ENCODE measurements around the gene ERG. TPM values are rescaled to one million over a fixed set of nuclear protein-coding genes. Genes with fewer than 3 reads are reported as not detected.

Gene ERG
- total and polyA plus RNA-seq, 2 of the 8 experiments (the other 6 are each of a cell fraction or from before 2014, with no cell fraction given): 1.0 to 3.0 TPM

DNA sequence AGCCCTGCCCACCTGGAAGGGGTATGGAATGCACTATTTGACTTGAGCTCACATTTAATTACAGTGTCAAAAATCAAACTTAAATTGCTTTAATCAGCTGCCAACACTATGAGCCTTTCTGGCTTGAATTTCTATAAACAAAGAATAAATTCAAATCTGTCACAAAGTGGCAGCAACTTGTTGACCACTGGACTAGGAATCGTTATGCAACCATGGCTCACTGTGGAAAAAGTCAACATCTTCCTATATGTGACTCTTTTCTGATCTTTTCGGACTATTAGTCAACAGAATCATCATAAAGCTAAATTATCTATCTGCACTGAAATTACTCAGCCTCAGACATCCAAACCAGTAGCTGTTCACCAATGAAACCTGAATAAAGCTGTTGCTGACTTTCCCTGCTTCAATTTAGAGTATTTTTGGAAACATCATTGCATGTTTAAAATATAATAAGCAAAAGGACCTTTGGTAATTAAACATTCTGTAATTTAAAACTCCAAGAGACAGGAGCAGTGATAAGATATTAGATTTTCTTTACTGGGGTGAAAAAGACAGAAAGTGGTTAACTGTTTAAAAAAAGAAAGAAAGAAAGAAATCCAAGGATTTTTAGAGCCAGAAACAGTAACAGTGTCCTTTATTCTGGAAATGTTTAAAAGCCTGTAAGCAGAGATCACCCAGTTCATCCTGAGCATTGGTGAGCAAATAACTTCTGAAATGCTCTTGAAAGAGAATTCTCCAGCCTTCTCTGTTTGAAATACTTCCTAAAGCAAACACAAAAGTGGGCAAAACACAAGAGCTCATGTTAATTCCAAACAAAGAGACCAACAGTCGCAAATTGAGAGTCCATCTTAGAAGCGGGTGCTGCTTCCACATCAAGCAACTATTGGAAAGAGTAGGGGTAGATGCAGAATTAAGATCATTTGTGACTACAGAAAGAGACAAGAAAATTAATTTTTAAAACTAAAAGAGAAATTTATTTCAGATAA is 26.2 kb upstream of the ERG start:
- Histone ChIP-seq H4K20me1 (replicated peaks in 1 of 2; ENCODE audit: control insufficient read depth in 1 of 2, insufficient read depth in 2 of 2, low read length in 2 of 2) (no peaks in the 10 kb centered on the region), H4K91ac (replicated peaks; ENCODE audit: insufficient read length, low read length) (no peak overlapping the region), H2BK15ac (ENCODE audit: low read length) (no peak overlapping the region), H3K79me1 (ENCODE audit: low read depth, low read length) (no peaks in the 10 kb centered on the region), H4K5ac (ENCODE audit: insufficient read length, low read depth, low read length) (no peak overlapping the region), H2BK5ac (ENCODE audit: low read depth, low read length) (no peak overlapping the region), H4K8ac (ENCODE audit: extremely low read depth, insufficient read depth, low read length) (no peak overlapping the region), H3K23ac (ENCODE audit: insufficient read length) (no peak overlapping the region), H2BK120ac (replicated peaks; ENCODE audit: low read depth, low read length) (no peak overlapping the region), H3K23me2 (ENCODE audit: low read depth, low read length) (no peaks in the 10 kb centered on the region), H3K18ac (ENCODE audit: extremely low read depth, low read length) (no peak overlapping the region), H2BK20ac (ENCODE audit: low read length) (no peak overlapping the region), H3K4me3 (ENCODE audit: extremely low read depth in 1 of 4, insufficient read depth in 2 of 4, low read depth in 3 of 4, low read length in 4 of 4) (no peak overlapping the region), H3K4me2 (ENCODE audit: insufficient read depth in 1 of 2, low read depth in 2 of 2, low read length in 2 of 2) (no peak overlapping the region), H3K27me3 (replicated peaks in 1 of 4; ENCODE audit: control insufficient read depth in 3 of 4, extremely low read depth in 1 of 4, insufficient read depth in 3 of 4, low read length in 3 of 4) (no peaks in the 10 kb centered on the region), H3K56ac (replicated peaks; ENCODE audit: insufficient read length, low read depth, low read length) (no peak overlapping the region), H3K14ac (ENCODE audit: insufficient read length) (no peak overlapping the region), H3K9ac (replicated peaks in 1 of 4; ENCODE audit: extremely low read depth in 1 of 4, low read depth in 3 of 4, low read length in 3 of 4) (no peak overlapping the region), H2BK12ac (ENCODE audit: low read depth, low read length) (no peak overlapping the region), H3K36me3 (ENCODE audit: control insufficient read depth in 2 of 4, insufficient read depth in 4 of 4, low read length in 3 of 4) (no peaks in the 10 kb centered on the region), H3K4ac (replicated peaks; ENCODE audit: insufficient read length, low read depth, low read length) (no peak overlapping the region), H3K27ac (ENCODE audit: low read depth, low read length) (no peak overlapping the region), H2AFZ (ENCODE audit: low read length) (no peak overlapping the region), H3K9me3 (ENCODE audit: insufficient read depth in 2 of 2, low read depth in 1 of 2, low read length in 1 of 2) (no peaks in the 10 kb centered on the region), H3K79me2 (ENCODE audit: control insufficient read depth in 1 of 2, insufficient read depth in 2 of 2, low read length in 2 of 2) (no peaks in the 10 kb centered on the region), H2AK5ac (ENCODE audit: low read depth, low read length) (no peak overlapping the region), H3K4me1 (replicated peaks in 1 of 4; ENCODE audit: control insufficient read depth in 3 of 4, insufficient read depth in 4 of 4, low read length in 3 of 4) (no peaks in the 10 kb centered on the region)
- no peak for DNase-seq (ENCODE audit: low read depth in 1 of 2, low spot score in 2 of 2)
- 87% methylated on average over 4 of the region's 4 CpGs; no CpG with 5 or more reads in 1 of the 2 experiments for WGBS, 2 experiments (ENCODE audit: extremely low coverage in 1 of 2, insufficient coverage in 1 of 2, insufficient read length in 1 of 2, insufficient replicate concordance in 2 of 2, low coverage in 1 of 2, low lambda C conversion rate in 2 of 2, missing lambda C conversion rate in 1 of 2)
- TF ChIP-seq RFX5 (IDR thresholded peaks at IDR 0.05; ENCODE audit: borderline replicate concordance, low read depth, low read length): no peak
- ChIA-PET CTCF (ENCODE audit: partially characterized antibody) (interaction anchor here (0.5 to 1.4 kb wide), 4 partner anchors 95 to 294 kb away, joined by 3 to 5 read pairs (median 3); no protein-coding TSS in a partner anchor), POLR2A (ENCODE audit: partially characterized antibody) (no interaction called here)
- FAIRE-seq: no peak

Data from H1 (cell line).